A673 (cell line): Measurements from ENCODE around the gene PRKG1.

Experiments used
- EZH2 ChIP-seq: fragments of 200-600 bp; sonication (generic); IDR thresholded peaks from 2 replicates; pipeline ENCODE4 v1.6.1; 2017; ENCODE audit warnings: borderline replicate concordance, low read depth, mild to moderate bottlenecking, mixed read lengths, antibody characterized with exemption, low read length; ENCODE audit not compliant: poor library complexity, severe bottlenecking
- TF ChIP-seq, protein P1 (sequence below): fragments of 300-800, 200-600 bp; sonication (generic); conservative IDR thresholded peaks from 2 replicates; pipeline ENCODE4 v1.5.1; 2017; ENCODE audit warnings: low read depth, mild to moderate bottlenecking, antibody characterized with exemption, low read length, moderate library complexity, mixed read lengths

DNA sequence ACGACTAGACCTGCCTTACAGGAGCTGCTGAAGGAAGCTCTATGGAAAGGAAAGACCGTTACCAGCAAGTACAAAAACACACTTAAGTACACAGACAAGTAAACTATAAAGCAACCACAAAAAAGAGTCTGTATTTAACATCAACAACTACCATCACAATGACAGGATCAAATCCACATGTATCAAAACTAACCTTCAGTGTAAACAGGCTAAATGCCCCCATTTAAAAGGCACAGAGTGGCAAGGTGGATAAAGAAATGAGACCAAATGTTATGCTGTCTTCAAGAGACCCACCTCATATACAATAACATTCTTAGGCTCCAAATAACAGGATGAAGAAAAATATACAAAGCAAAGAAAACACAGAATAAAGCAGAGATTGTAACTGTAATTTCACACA lies 932.8 kb downstream of the PRKG1 start:
- TF ChIP-seq, protein P1, sequence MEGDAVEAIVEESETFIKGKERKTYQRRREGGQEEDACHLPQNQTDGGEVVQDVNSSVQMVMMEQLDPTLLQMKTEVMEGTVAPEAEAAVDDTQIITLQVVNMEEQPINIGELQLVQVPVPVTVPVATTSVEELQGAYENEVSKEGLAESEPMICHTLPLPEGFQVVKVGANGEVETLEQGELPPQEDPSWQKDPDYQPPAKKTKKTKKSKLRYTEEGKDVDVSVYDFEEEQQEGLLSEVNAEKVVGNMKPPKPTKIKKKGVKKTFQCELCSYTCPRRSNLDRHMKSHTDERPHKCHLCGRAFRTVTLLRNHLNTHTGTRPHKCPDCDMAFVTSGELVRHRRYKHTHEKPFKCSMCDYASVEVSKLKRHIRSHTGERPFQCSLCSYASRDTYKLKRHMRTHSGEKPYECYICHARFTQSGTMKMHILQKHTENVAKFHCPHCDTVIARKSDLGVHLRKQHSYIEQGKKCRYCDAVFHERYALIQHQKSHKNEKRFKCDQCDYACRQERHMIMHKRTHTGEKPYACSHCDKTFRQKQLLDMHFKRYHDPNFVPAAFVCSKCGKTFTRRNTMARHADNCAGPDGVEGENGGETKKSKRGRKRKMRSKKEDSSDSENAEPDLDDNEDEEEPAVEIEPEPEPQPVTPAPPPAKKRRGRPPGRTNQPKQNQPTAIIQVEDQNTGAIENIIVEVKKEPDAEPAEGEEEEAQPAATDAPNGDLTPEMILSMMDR, result no peak
- TF ChIP-seq EZH2, result no peak
